GM12892 (cell line): ENCODE data around the gene GRM4.

Experiments
- DNase-seq: peaks from one replicate; pipeline ENCODE4 v3.0.0; 2011; ENCODE audit not compliant: insufficient read length
- FAIRE-seq: peaks from 2 replicates; lab custom pipeline; 2011; peaks lifted over from hg19 to GRCh38; lab: Jason Lieb, UNC
- POLR2A ChIP-seq: IDR thresholded peaks from 2 replicates; pipeline ENCODE4 v1.6.1; 2011; ENCODE audit warnings: low read depth, low read length, control low read depth
- POLR2AphosphoS5 ChIP-seq: IDR thresholded peaks from 2 replicates; pipeline ENCODE4 v1.6.1; 2011; ENCODE audit warnings: low read depth, low read length, control low read depth
- TAF1 ChIP-seq: IDR thresholded peaks from 2 replicates; pipeline ENCODE4 v1.6.1; 2011; ENCODE audit warnings: low read depth, mild to moderate bottlenecking, control low read depth, low read length, borderline replicate concordance

Gene GRM4

DNA sequence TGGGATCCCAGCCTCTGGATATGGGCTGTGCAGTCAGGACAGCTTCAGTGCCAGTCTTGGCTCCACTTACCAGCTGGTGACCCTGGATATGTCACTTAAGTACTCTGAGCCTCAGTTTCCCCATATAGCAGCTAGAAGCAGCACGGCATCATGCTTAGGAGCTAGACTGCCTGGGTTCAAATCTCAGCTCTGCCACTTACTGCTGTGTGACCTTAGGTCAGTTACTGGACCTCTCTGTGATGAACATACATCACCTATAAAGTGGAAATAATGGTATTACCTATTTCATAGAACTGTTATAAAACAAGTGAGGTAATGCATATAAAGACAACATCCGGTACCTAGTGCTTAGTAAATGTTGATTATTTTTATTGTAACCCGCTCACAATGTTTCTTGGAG lies 83.7 kb downstream of the GRM4 start:
- DNase-seq = no peak
- no peak for FAIRE-seq
- TF ChIP-seq POLR2AphosphoS5 (no peak), TAF1 (no peak), POLR2A (no peak)

DNA sequence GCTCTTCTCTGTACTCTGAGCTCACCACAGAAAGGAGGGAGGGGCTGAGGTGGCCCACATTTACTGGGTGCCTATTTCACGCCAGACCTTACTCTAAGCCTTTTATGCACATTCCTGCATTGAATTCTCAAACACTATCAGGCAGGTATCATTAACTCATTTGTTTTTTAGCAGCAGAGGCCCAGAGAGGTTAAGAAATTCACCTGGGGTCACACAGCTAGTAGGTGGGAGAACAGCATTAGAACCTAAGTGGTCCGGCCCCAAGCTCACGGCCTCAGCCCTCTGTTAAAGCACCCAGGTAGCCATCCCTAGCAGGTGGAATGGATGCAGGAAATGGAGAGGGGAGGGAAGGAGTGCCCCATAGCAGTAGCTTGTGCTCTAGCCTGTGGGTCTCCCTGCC lies 84.5 kb downstream of the GRM4 start:
- FAIRE-seq (no peak), DNase-seq (no peak)
- TF ChIP-seq TAF1 = no peak
- TF ChIP-seq POLR2AphosphoS5 = no peak
- no peak for TF ChIP-seq POLR2A

GRCh38 chr6:34059914-34060313 lies 86.0 kb downstream of the GRM4 start:
- TF ChIP-seq TAF1 (no peak), POLR2AphosphoS5 (no peak), POLR2A (no peak)
- FAIRE-seq (no peak), DNase-seq (no peak)

GRCh38 chr6:34059136-34059731 lies 86.7 kb downstream of the GRM4 start:
- no peak for DNase-seq
- FAIRE-seq = no peak
- TF ChIP-seq POLR2AphosphoS5 = no peak
- TF ChIP-seq TAF1 = no peak
- no peak for TF ChIP-seq POLR2A

- no peak for FAIRE-seq
- DNase-seq = no peak
- TF ChIP-seq TAF1 = no peak
- no peak for TF ChIP-seq POLR2A
- no peak for TF ChIP-seq POLR2AphosphoS5
Observed at GRCh38 chr6:34057790-34058189, 88.1 kb downstream of the GRM4 start.

DNA sequence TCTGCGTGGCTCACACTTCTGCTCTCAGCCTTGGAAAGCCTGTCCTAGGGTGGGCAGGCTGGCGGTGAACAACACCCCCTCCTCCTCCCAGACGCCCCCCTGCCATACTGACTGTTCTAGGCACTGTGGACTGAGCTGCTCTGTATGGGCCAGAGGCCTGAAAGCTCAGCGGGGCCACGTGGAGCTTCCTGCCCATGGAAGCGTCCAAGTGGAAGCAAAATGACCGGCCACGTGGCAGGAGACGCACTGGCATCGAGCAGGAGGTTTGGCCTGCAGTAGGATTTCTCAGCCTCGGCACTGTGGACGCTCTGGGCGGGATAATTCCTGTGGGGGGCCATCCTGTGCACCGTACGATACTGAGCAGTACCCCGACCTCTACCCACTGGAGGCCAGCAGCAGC lies 88.7 kb downstream of the GRM4 start:
- DNase-seq = no peak
- TF ChIP-seq POLR2A = no peak
- TF ChIP-seq TAF1 = no peak
- no peak for TF ChIP-seq POLR2AphosphoS5
- FAIRE-seq = no peak

- DNase-seq (peak; percentile 55), FAIRE-seq (no peak)
Observed at GRCh38 chr6:34056305-34057108, 89.4 kb downstream of the GRM4 start.

DNA sequence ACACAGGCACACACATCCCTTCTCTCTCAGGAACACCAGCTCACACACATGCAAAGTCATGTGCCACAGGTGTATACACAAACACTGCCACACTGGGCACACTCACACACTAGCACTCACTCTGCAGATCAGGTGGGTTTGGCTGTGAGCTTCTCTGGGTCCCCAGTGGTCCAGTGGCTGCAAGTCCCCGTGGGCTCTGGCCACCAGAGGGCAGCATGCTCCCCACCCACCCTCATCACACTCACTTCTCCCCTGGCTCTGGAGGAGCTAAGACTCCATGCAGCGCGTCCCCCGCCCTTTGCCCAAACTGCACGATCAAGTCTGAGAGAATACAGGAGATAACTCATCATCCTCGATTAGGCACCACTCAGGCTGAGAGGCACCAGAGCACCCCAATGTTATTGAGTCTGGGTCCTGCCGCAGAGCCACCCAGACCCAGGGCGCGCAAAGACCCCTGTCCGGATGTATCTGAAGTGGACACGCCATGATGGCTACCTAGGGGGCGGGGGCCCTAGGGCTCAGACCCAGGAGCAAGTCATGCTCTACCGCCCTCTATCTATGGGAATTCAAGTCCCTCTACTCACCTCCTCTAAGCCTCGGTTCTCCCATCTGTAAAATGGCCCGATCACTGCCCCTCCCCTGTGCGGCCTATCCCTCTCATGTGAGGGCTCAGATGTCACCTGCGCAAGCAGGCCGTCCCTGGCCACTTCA lies 90.5 kb downstream of the GRM4 start:
- FAIRE-seq (peak; percentile 78), DNase-seq (peak; percentile 76)
- TF ChIP-seq POLR2AphosphoS5 (no peak), TAF1 (no peak), POLR2A (no peak)

More at GRCh38 chr6:34056305-34057108, 89.4 kb downstream of the GRM4 start:
- no peak for TF ChIP-seq POLR2AphosphoS5
- no peak for TF ChIP-seq TAF1
- TF ChIP-seq POLR2A = no peak

DNA sequence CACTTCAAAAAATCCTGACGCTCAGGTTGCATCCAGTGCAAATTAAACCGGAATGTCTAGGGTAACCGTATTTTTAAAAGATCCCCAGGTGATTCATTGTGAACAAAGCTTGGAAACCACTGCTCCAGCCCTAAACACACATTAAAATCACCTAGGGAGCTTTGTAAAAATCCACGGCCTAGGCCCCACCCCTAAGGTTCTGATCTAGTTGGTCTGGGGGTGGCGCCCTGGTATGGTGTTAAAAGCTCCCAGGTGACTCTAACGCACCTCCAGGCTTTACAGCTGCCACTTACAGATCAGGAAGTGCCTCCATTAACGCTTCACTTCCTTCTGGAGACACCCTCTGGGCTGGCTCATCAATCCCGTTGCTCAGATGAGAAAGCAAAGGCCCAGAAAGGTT lies 92.2 kb downstream of the GRM4 start:
- no peak for DNase-seq
- no peak for FAIRE-seq
- TF ChIP-seq TAF1 (no peak), POLR2AphosphoS5 (no peak), POLR2A (no peak)

DNA sequence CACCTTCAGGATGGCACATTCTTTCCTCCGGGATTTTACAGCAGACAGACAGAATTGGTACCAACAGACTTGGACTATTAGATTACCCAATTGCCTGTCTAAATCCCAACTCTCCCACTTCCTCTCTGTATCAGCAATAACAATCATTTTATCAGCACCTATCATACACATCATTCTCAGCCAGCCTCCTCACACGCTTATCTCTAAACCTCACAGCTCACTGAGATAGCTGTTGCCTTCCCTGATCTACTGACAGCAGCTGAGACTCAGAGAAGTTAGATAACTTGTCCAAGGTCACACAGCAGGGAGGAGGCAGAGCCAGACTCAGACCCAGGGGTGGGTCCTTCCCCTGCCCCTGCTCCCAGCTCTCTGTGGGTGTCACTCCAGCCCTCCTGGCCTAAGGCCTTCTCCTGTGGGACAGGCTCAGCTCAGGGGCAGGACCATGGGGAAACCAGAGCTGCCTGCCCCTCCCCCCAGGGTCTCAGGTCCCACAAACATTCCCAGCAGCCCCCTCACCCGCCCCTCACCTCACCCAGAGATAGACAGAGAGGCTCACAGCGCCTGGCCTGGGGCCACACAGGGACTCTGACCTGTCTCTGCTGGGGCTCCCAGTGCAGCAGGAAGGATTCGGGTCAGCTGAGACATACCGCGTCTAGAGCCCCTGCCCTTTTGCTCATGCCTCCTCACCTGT lies 92.8 kb downstream of the GRM4 start:
- no peak for TF ChIP-seq POLR2AphosphoS5
- no peak for TF ChIP-seq TAF1
- no peak for TF ChIP-seq POLR2A
- DNase-seq (no peak), FAIRE-seq (no peak)
